Measurements from ENCODE around the gene GLDC.
A peak's percentile ranks its signal among the peaks of the same experiment; 100 is the strongest.
"Not testable (repeated sequence)": the region's sequence is repeated elsewhere in the genome, so short reads cannot be mapped to it uniquely, and the experiment has no call there.

The GLDC gene

GRCh38 chr9:6645355-6646292 is at the start of gene GLDC:
TSS of gene GLDC (minus strand) at chr9:6645729. CDS start at chr9:6645499, 230 bp downstream.
- DNase-seq (ENCODE audit: low read depth, low spot score) = no peak

GRCh38 chr9:6692881-6693361 is 47.4 kb upstream of the GLDC start:
- DNase-seq (ENCODE audit: low read depth, low spot score) = no peak

GRCh38 chr9:6692433-6692832 is 46.9 kb upstream of the GLDC start:
- no peak for DNase-seq (ENCODE audit: low read depth, low spot score)

DNA sequence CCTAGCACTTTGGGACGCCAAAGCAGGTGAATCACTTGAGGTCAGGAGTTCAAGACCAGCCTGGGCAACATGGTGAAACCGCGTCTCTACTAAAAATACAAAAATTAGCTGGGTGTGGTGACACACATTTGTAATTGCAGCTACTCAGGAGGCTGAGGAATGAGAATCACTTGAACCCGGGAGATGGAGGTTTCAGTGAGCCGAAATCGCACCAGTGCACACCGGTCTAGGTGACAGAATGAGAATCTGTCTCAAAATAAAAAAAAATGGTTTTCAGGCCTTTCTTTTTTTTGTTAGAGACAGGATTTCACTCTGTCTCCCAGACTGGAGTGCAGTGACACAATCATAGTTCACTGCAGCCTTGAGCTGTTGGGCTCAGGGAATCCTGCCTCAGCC is 45.1 kb upstream of the GLDC start:
- DNase-seq (ENCODE audit: low read depth, low spot score) = not testable (repeated sequence)

GRCh38 chr9:6689893-6690674 is 44.6 kb upstream of the GLDC start:
- no peak for DNase-seq (ENCODE audit: low read depth, low spot score)

- no peak for DNase-seq (ENCODE audit: low read depth, low spot score)
Observed at GRCh38 chr9:6687180-6687579, 41.7 kb upstream of the GLDC start.

DNA sequence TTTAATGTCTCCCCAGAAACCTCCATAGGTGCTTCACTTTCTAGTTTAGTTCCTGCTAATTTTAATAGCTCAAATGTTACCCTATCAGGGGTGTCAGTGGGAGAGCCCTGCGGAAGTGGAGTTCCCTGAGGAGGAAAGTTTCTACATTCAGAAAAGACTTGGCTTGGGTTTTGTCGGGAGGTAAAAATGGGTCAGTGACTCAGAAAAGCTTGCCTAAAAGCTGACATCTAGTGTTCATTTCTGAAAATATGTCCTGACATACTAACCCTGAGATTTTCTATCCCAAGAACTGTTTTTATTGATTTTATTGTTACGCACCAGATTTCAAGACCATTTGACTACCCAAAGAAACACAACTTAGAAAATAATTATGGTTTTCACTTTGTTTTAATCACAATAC is 40.9 kb upstream of the GLDC start:
- no peak for DNase-seq (ENCODE audit: low read depth, low spot score)

DNA sequence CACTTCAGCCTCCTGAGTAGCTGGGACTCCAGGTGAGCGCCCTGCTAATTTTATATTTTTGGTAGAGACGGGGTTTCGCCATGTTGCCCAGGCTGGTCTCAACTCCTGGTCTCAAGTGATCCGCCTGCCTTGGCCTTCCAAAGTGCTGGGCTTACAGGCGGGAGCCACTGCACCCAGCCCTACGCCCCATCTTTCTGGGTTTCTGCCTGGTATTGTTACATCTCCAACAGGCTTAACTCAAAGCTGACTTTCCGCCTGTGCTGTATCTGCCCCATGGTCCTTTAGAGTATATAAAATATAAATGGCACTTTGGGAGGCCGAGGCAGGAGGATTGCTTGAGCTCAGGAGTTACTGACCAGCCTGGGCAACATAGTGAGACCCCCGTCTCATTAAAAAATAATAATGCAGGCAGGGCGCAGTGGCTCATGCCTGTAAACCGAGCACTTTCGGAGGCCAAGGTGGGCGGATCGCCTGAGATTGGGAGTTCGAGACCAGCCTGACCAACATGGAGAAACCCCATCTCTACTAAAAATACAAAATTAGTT is 36.5 kb upstream of the GLDC start:
- DNase-seq (ENCODE audit: low read depth, low spot score) = no peak

- DNase-seq (ENCODE audit: low read depth, low spot score) = peak; percentile 92
Observed at GRCh38 chr9:6681147-6681956, 35.8 kb upstream of the GLDC start.

- no peak for DNase-seq (ENCODE audit: low read depth, low spot score)
Observed at GRCh38 chr9:6680797-6681146, 35.2 kb upstream of the GLDC start.

DNA sequence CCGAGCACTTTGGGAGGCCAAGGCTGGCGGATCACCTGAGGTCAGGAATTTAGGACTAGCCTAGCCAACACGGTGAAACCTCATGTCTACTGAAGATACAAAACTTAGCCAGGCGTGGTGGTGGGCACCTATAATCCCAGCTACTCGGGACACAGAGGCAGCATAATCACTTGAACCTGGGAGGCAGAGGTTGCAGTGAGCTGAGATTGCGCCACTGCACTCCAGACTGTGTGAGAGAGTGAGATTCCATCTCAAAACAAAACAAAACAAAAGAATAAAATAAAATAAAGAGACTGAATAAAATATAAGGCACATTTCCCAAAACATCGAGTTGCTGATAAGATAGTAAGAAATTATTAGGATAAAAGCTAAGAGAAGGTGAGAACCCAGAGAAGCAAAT is 32.3 kb upstream of the GLDC start:
- DNase-seq (ENCODE audit: low read depth, low spot score) = no peak

DNA sequence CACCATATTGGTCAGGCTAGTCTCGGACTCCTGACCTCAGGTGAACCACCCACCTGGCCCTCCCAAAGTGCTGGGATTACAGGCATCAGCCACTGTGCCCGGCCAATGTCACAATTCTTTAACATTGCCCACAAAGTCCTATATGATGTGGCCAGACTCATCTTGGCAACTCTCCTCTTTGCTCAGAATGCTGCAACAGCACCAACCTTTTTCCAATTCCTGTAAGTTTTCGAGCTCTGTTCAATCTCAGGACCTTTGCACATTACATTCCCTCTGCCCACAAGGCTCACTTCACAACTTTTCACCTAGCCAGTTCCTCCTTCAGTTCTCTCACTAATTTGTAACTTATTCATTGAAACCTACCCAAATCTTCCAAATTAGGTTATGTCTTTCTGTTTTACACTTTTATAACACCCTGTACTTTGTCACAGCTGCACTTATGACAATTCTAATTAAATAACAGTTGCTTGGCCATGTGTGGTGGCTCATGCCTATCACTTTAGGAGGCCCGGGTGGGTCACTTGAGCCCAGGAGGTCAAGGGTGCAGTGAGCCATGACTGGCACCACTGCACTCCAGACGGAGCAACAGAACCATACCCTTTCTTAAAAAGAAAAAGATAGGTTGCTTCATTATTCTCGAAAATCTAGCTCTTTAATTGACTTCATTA is 30.9 kb upstream of the GLDC start:
- no peak for DNase-seq (ENCODE audit: low read depth, low spot score)

- no peak for DNase-seq (ENCODE audit: low read depth, low spot score)
Observed at GRCh38 chr9:6675268-6675667, 29.7 kb upstream of the GLDC start.

- DNase-seq (ENCODE audit: low read depth, low spot score) = no peak
Observed at GRCh38 chr9:6673326-6674025, 27.9 kb upstream of the GLDC start.

- no peak for DNase-seq (ENCODE audit: low read depth, low spot score)
Observed at GRCh38 chr9:6672118-6672517, 26.6 kb upstream of the GLDC start.

DNA sequence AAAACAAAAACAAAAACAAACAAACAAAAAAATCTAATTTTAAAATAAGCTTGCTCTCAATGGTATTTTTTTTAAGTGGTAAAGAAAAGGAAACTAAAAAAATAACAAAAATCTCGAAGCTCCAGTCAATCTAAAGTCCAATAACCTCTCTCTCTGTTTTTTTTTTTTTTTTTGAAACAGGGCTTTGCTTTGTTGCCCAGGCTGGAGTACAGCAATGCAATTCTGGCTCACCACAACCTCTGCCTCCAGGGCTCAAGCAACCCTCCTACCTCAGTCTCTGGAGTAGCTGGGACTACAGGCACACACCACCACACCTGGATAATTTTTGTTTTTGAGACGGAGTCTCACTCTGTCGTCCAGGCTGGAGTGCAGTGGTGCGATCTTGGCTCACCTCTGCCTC is 25.9 kb upstream of the GLDC start:
- DNase-seq (ENCODE audit: low read depth, low spot score) = no peak

- DNase-seq (ENCODE audit: low read depth, low spot score) = no peak
Observed at GRCh38 chr9:6669881-6670280, 24.4 kb upstream of the GLDC start.

DNA sequence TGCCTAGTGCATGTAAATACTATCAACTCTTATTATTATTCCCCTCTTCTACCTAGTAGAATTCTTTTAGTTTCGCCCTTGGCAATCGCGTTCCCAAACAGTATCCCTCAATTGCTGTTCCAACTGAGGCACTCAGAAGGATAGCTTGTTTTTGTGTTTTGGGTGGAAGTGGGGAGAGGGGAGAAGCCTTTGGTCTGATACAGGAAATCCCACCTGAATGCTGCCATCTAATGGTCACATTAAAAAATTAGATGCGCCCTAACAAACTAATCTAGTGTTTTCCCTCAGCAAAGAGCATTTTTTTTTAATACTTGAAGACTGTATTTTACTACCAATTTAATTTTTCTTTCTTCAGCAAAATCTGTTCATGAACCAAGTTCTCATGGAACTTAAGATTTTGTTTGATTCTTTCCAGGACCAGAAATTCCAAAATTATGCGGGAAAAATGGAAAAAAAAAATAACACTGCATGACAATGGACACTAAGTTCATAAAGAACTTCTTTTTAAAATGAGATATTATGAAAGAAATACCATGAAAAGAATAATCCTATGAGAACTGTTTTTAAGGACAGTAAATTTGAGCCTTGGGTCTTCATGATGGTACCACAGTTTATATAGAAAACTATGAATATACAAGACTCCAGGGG is 22.2 kb upstream of the GLDC start:
- no peak for DNase-seq (ENCODE audit: low read depth, low spot score)

DNA sequence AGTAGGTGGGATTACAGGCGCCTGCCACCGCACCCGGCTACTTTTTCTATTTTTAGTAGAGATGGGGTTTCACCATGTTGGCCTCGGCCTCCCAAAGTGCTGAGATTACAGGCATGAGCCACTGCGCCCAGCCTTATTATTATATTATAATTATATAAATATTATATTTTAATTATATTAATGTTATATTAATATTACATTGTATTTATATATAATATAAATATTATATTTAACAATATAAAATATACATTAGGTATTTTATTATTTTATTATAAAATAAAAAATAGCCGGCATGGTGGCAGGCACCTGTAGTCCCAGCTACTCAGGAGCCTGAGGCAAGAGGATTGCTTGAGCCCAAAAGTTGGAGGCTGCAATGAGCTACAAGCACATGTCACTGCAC is 21.6 kb upstream of the GLDC start:
- DNase-seq (ENCODE audit: low read depth, low spot score) = no peak

- DNase-seq (ENCODE audit: low read depth, low spot score) = no peak
Observed at GRCh38 chr9:6665628-6666027, 20.1 kb upstream of the GLDC start.
